ENCODE measurements around the gene TMEM129. TPM values are rescaled to one million over a fixed set of nuclear protein-coding genes. Genes with fewer than 3 reads are reported as not detected.

Gene TMEM129, protein sequence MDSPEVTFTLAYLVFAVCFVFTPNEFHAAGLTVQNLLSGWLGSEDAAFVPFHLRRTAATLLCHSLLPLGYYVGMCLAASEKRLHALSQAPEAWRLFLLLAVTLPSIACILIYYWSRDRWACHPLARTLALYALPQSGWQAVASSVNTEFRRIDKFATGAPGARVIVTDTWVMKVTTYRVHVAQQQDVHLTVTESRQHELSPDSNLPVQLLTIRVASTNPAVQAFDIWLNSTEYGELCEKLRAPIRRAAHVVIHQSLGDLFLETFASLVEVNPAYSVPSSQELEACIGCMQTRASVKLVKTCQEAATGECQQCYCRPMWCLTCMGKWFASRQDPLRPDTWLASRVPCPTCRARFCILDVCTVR
- 10 to 100 TPM; 12.7 to 14.9 TPM for total RNA-seq

DNA sequence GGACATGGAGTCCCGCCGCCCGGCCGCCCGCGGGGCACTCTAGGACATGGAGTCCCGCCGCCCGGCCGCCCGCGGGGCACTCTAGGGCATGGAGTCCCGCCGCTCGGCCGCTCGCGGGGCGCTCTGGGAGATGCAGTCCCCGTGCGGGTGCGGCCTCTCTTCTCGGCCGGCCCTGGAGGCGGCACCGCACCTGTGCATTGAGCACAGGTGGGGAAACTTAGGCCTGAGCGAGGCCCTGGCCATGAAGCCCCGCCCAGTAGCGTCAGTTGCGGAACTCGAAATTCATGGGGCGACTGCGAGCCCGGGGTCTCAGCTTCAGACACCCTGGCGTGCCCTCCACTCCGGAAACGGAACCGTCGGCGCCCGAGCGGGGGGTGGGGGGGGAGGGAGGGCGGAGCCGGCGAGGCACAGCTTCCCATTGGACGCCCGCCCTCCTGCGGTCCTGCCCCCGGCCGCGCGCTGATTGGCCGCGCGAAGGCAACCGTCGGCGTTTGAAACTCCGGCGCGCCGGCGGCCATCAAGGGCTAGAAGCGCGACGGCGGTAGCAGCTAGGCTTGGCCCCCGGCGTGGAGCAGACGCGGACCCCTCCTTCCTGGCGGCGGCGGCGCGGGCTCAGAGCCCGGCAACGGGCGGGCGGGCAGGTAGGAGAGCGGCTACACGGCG is at the start of gene TMEM129, which contains the start of gene TACC3:
TSS of gene TMEM129 (minus strand) at position 321 of the 663 bp plus-strand sequence. CDS start 486 bp downstream, outside the sequence.
TSS of gene TACC3 (plus strand) at position 519 of the 663 bp plus-strand sequence. CDS start 1,901 bp downstream, outside the sequence.
- peak; percentile 91 for DNase-seq (ENCODE audit: low spot score in 2 of 2)
- Mint-ChIP-seq H3K9me3 (no peaks in the 10 kb centered on the region), H3K27ac (peak within 1 kb of the TSS; percentile 94 to 99), H3K36me3 (peaks cover 32 to 46% of the 10 kb centered on the region in 2 donors)
- ATAC-seq = peak; percentile 77 to 85

- no peak overlapping the region for H3K27ac Mint-ChIP-seq
- ATAC-seq (no peak), DNase-seq (ENCODE audit: low spot score in 2 of 2) (no peak)
- no peaks in the 10 kb centered on the region for H3K9me3 Mint-ChIP-seq
- no peaks in the 10 kb centered on the region for H3K36me3 Mint-ChIP-seq
These were observed 49.7 kb upstream of the TMEM129 start for GRCh38 chr4:1770791-1771231.

DNA sequence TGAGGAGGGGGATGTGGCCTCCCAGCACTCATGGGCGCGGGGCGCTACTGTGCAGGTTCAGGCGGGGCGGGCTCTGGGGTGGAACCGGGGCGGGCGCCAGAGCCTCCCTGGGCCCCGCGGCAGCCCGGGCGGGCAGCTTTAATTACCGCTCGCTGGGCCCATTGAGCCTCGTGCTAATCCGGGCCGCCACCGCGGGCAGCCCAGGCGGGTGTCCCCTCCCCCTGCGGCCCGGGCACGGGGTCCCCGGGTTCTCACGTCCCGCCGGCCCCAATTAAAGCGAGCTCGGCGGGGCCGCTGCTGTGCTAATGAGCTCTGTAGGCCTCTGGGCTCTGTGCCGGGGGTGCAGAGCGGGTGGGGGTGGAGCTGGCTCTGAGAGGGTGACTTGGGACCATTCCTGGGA is 49.1 kb upstream of the TMEM129 start:
- DNase-seq (ENCODE audit: low spot score in 2 of 2) (no peak), ATAC-seq (no peak)
- Mint-ChIP-seq H3K36me3 (no peaks in the 10 kb centered on the region), H3K9me3 (no peaks in the 10 kb centered on the region), H3K27ac (no peak overlapping the region)

DNA sequence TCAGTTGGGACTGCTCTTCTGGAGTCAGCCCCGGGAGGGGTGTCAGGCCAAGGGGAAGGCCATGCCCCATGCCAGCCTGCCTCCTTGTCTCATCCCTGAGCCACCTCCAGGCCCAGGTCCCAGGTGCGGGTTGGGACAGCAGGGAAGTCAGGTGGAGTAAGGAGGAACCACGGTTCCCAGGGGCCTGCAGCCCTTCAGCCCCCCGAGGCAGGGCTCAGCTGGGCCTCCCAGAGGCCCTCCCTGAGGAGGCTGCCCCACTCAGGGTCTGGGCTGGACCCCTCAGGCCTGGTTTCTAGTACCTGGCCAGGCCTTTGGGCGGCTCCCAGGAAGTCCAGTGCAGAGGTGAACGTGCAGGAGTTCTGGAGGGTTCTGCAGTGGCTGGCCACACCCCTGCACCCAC is 48.6 kb upstream of the TMEM129 start:
- no peaks in the 10 kb centered on the region for H3K36me3 Mint-ChIP-seq
- DNase-seq (ENCODE audit: low spot score in 2 of 2) (no peak), ATAC-seq (no peak)
- no peak overlapping the region for H3K27ac Mint-ChIP-seq
- no peaks in the 10 kb centered on the region for H3K9me3 Mint-ChIP-seq

GRCh38 chr4:1768367-1769034 is 47.4 kb upstream of the TMEM129 start:
- DNase-seq (ENCODE audit: low spot score in 2 of 2) = no peak
- no peak for ATAC-seq
- H3K27ac Mint-ChIP-seq = no peak overlapping the region
- no peaks in the 10 kb centered on the region for H3K36me3 Mint-ChIP-seq
- H3K9me3 Mint-ChIP-seq = no peaks in the 10 kb centered on the region

DNA sequence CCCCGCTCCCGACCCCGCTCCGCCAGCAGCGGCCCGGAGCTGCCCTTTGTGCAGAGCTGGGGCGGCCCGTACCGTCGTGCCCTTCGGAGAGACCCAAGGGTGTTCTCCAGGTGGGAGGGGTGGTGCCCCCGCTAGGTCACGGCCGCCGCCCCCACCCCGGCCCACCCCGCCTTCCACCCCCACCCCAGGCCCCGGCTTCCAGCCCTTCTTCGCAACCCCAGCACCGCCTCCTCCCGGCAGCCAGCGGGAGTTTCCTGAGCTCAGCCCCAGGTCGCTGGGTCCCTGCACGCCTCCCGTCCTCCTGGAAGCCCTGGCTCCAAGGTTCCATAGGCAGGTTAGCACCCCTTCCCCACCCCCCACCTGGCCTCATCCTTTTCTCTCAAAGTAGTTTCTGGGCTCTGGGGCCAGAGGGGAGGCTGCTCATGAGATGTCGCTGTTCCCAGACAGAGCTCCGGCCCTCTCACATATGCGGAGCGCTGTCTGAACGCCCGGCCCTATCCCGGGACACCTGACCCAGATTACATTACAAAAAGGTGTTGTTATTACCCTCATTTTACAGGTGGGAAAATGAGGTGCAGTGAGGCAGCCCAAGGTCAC is 46.7 kb upstream of the TMEM129 start:
- H3K36me3 Mint-ChIP-seq = no peaks in the 10 kb centered on the region
- ATAC-seq (peak in 1 of 2 donors; percentile 72), DNase-seq (ENCODE audit: low spot score in 2 of 2) (no peak)
- no peaks in the 10 kb centered on the region for H3K9me3 Mint-ChIP-seq
- no peak overlapping the region for H3K27ac Mint-ChIP-seq

DNA sequence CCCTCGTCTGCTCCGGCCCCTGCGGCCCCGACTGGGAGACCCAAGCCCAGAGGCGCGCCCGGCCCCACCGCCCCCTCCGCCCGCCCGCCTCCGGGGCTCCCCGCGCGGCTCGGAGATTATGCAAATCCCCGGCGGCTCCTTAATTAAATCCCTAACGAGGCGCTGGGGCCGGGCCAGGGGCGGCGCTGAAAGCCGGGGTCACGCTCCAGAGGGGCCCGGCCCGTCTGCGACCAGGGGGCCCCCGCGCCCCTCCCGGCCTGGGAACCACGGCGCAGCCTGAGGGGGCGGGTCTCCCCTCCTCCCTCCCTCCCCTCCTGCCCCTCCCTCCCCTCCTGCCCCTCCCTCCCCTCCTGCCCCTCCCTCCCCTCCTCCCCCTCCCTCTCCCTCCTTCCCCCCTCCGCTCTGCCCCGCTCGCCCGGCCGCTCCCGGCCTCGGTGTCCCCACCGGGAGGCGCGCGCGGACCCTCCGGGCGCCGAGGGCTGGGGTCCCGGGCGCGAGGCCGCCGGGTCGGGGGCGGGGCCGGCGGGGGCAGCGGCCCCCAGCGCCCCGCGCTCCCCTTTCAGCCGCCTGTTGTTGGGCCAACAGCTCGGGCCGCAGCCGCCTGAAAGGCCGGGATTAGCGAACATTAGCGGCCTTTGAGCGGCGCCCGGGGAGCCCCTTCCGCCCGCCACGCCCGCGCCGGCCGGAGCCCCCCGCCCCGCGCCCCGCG is 46.1 kb upstream of the TMEM129 start:
- ATAC-seq (peak in 1 of 2 donors; percentile 31), DNase-seq (ENCODE audit: low spot score in 2 of 2) (no peak)
- no peaks in the 10 kb centered on the region for H3K36me3 Mint-ChIP-seq

GRCh38 chr4:1766106-1767060 is 45.3 kb upstream of the TMEM129 start:
- Mint-ChIP-seq H3K27ac (no peak overlapping the region), H3K36me3 (no peaks in the 10 kb centered on the region), H3K9me3 (no peaks in the 10 kb centered on the region)
- peak in 1 of 2 donors; percentile 16 for ATAC-seq
- DNase-seq (ENCODE audit: low spot score in 2 of 2) = no peak

More for the DNA sequence above, 46.1 kb upstream of the TMEM129 start:
- no peak overlapping the region for H3K27ac Mint-ChIP-seq
- H3K9me3 Mint-ChIP-seq = no peaks in the 10 kb centered on the region

- no peaks in the 10 kb centered on the region for H3K36me3 Mint-ChIP-seq
- no peaks in the 10 kb centered on the region for H3K9me3 Mint-ChIP-seq
- no peak for DNase-seq (ENCODE audit: low spot score in 2 of 2)
- H3K27ac Mint-ChIP-seq = no peak overlapping the region
- no peak for ATAC-seq
These were observed 44.4 kb upstream of the TMEM129 start for GRCh38 chr4:1765409-1766072.

- H3K27ac Mint-ChIP-seq = no peak overlapping the region
- H3K36me3 Mint-ChIP-seq = no peaks in the 10 kb centered on the region
- ATAC-seq = no peak
These were observed 43.5 kb upstream of the TMEM129 start for GRCh38 chr4:1764670-1765069.

DNA sequence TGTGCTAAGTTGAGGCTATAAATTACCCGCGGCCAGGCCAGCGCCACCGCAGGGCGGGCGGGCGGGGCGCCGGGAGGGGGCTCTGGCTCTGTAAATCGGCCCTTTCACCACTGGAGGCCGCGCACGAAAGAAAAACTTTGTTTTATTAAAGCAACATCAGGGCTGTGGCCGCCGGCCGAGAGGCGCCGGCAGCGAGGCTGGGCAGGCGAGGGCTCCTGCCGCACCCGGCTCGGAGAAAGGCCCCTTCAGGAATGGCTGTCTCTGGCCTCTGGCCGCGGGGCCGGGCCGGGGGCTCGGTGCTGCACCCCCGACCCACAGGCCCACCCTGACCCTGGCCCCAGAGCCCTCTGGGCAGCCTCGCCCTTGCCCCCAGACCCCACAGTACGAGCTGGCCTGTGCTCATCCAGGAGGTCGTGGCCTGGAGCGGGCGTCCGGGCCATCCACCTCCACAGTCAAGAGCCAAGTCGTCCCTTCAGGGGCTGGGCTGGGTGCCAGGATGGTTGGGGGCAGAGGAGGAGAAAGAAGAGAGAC is 42.5 kb upstream of the TMEM129 start:
- Mint-ChIP-seq H3K9me3 (no peaks in the 10 kb centered on the region), H3K36me3 (no peaks in the 10 kb centered on the region), H3K27ac (no peak overlapping the region)
- ATAC-seq (no peak), DNase-seq (ENCODE audit: low spot score in 2 of 2) (no peak)

More at GRCh38 chr4:1764670-1765069, 43.5 kb upstream of the TMEM129 start:
- no peaks in the 10 kb centered on the region for H3K9me3 Mint-ChIP-seq
- no peak for DNase-seq (ENCODE audit: low spot score in 2 of 2)

DNA sequence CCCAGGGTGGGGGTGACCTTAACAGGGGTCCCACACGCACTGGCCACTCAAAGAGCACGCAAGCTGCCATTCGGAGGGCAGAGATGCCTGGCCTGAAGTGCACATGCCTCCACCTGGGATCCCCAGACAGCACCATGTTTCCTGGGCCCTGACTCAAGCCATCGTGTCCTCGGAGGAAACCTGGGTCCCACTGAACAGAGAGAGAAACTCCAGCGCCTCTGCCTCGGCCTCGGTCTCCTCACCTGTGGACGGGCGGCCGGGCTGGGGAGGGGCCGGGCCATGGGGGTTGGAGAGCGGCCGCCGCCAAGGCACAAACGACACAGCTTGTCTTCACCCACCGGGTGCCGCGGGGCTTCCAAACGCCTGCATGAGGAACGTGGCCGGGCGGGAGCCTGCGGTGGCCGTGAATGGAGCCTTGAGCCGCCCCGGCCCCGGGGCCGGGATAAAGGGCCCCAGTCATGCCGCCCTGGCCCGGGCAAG is 42.0 kb upstream of the TMEM129 start:
- H3K27ac Mint-ChIP-seq = no peak overlapping the region
- H3K36me3 Mint-ChIP-seq = no peaks in the 10 kb centered on the region
- DNase-seq (ENCODE audit: low spot score in 2 of 2) (no peak), ATAC-seq (no peak)
- no peaks in the 10 kb centered on the region for H3K9me3 Mint-ChIP-seq

GRCh38 chr4:1762264-1763010 is 41.3 kb upstream of the TMEM129 start:
- H3K27ac Mint-ChIP-seq = no peak overlapping the region
- no peaks in the 10 kb centered on the region for H3K36me3 Mint-ChIP-seq
- DNase-seq (ENCODE audit: low spot score in 2 of 2) (no peak), ATAC-seq (no peak)
- no peaks in the 10 kb centered on the region for H3K9me3 Mint-ChIP-seq

GRCh38 chr4:1761130-1761689 is 40.1 kb upstream of the TMEM129 start:
- ATAC-seq (no peak), DNase-seq (ENCODE audit: low spot score in 2 of 2) (no peak)
- Mint-ChIP-seq H3K36me3 (no peaks in the 10 kb centered on the region), H3K9me3 (no peaks in the 10 kb centered on the region), H3K27ac (no peak overlapping the region)

All from activated naive CD4-positive, alpha-beta T cell treated with anti-CD3 and anti-CD28 coated beads, Interleukin-2, amount 50 U/mL, for 72 hours (primary cell).